K562 (cell line): Measurements from ENCODE around the gene BMP8B. TPM values are rescaled to one million over a fixed set of nuclear protein-coding genes. Genes with fewer than 3 reads are reported as not detected.
A peak's percentile ranks its signal among the peaks of the same experiment; 100 is the strongest.

Experiments used
- CBFA2T2 ChIP-seq: fragments of 450-650 bp; conservative IDR thresholded peaks from 2 replicates; pipeline ENCODE4 v1.6.1; 2017; ENCODE audit warnings: mild to moderate bottlenecking
- CHD2 ChIP-seq: IDR thresholded peaks from 2 replicates; pipeline ENCODE4 v1.6.1; 2011; ENCODE audit warnings: low read depth, low read length
- COPS2 ChIP-seq: fragments of 450-650 bp; conservative IDR thresholded peaks from 2 replicates; pipeline ENCODE4 v1.6.1; 2016; ENCODE audit warnings: mild to moderate bottlenecking, moderate library complexity
- CXXC5 ChIP-seq: fragments of 250-450 bp; sonication (Bioruptor Pico); IDR thresholded peaks from 2 replicates; pipeline ENCODE4 v1.8.0; 2022; ENCODE audit warnings: inconsistent platforms, mild to moderate bottlenecking, moderate library complexity
- DPF2 ChIP-seq: fragments of 450-650 bp; IDR thresholded peaks from 2 replicates; pipeline ENCODE4 v1.6.1; 2016
- HDAC2 ChIP-seq: fragments of 450-650 bp; IDR thresholded peaks from 2 replicates; pipeline ENCODE4 v1.6.1; 2016; ENCODE audit warnings: mild to moderate bottlenecking
- IFI16 ChIP-seq: fragments of 250-450 bp; sonication (Bioruptor Pico); IDR thresholded peaks from 2 replicates; pipeline ENCODE4 v2.1.2; 2022; ENCODE audit warnings: mild to moderate bottlenecking, inconsistent platforms
- ILF3 ChIP-seq: fragments of 450-650 bp; IDR thresholded peaks from 2 replicates; pipeline ENCODE4 v1.6.1; 2018; ENCODE audit warnings: antibody characterized with exemption, mild to moderate bottlenecking, moderate library complexity, borderline replicate concordance
- KDM4B ChIP-seq, 2 experiments: fragments of 450-650 bp in 1 of 2; sonication (generic) in 1 of 2; IDR thresholded peaks; 2 replicates each; pipeline ENCODE4 v1.6.1; 2016 to 2017; ENCODE audit warnings: borderline replicate concordance in 2 of 2, antibody characterized with exemption in 1 of 2, low read depth in 1 of 2, mild to moderate bottlenecking in 1 of 2
- KLF13 ChIP-seq: fragments of 450-650 bp; IDR thresholded peaks from 2 replicates; pipeline ENCODE4 v1.6.1; 2016; ENCODE audit warnings: missing genetic modification characterization, low read depth, mild to moderate bottlenecking, missing compliant biosample characterization, moderate library complexity, borderline replicate concordance
- LCOR ChIP-seq: sonication (generic); formaldehyde crosslinking; IDR thresholded peaks from 2 replicates; pipeline ENCODE4 v1.8.0; 2022; ENCODE audit warnings: mild to moderate bottlenecking, missing genetic modification reagents
- MECOM ChIP-seq: fragments of 250-450 bp; sonication (Bioruptor Pico); IDR thresholded peaks from 2 replicates; pipeline ENCODE4 v1.8.0; 2022; ENCODE audit warnings: inconsistent platforms
- MNT ChIP-seq, 2 experiments: fragments of 450-650 bp; conservative IDR thresholded peaks; 2 replicates each; pipeline ENCODE4 v1.6.1; 2017; ENCODE audit warnings: mild to moderate bottlenecking in 2 of 2, moderate library complexity in 2 of 2
- NCOA1 ChIP-seq: fragments of 450-650 bp; IDR thresholded peaks from 2 replicates; pipeline ENCODE4 v1.6.1; 2016; ENCODE audit warnings: low read depth
- NUFIP1 ChIP-seq: fragments of 450-650 bp; IDR thresholded peaks from 2 replicates; pipeline ENCODE4 v1.6.1; 2018; ENCODE audit not compliant: partially characterized antibody
- PHB2 ChIP-seq: fragments of 450-650 bp; IDR thresholded peaks from 2 replicates; pipeline ENCODE4 v1.6.1; 2017; ENCODE audit warnings: low read depth
- PML ChIP-seq: IDR thresholded peaks from 2 replicates; pipeline ENCODE4 v1.6.1; 2012; ENCODE audit warnings: low read length, inconsistent platforms
- PTTG1 ChIP-seq: fragments of 450-650 bp; IDR thresholded peaks from 2 replicates; pipeline ENCODE4 v1.6.1; 2016; ENCODE audit warnings: low read depth, mild to moderate bottlenecking, missing genetic modification characterization, missing compliant biosample characterization
- RBM17 ChIP-seq: fragments of 200-400 bp; formaldehyde crosslinking; IDR thresholded peaks from 2 replicates; pipeline ENCODE4 v1.6.1; 2017; ENCODE audit warnings: low read depth, mild to moderate bottlenecking, low read length, borderline replicate concordance
- RBM22 ChIP-seq: fragments of 200-400 bp; formaldehyde crosslinking; IDR thresholded peaks from 2 replicates; pipeline ENCODE4 v1.6.1; 2018; ENCODE audit warnings: low read length, low read depth; ENCODE audit not compliant: poor library complexity, severe bottlenecking
- SRSF9 ChIP-seq: fragments of 200-400 bp; formaldehyde crosslinking; IDR thresholded peaks from 2 replicates; pipeline ENCODE4 v1.6.1; 2017; ENCODE audit warnings: low read depth, low read length, borderline replicate concordance
- TFAM ChIP-seq: fragments of 250-450 bp; sonication (Bioruptor Pico); conservative IDR thresholded peaks from 2 replicates; pipeline ENCODE4 v1.5.0; 2021; ENCODE audit warnings: mild to moderate bottlenecking, moderate library complexity
- ZNF224 ChIP-seq: sonication (generic); formaldehyde crosslinking; IDR thresholded peaks from 2 replicates; pipeline ENCODE4 v1.8.0; 2022; ENCODE audit warnings: mild to moderate bottlenecking, missing genetic modification reagents
- polyA plus RNA-seq, 8 experiments: library from polyadenylated mRNA; depleted of rRNA in 4 of 8; stranded (reverse) in 5 of 8; unstranded in 3 of 8; fragments of >200 nt; fragmentation: Nextera tagmentation in 2 of 8; fragmentation: Illumina TruSeq in 1 of 8; extraction: Ambion mirVana in 2 of 8; extraction: Trizol in 1 of 8; gene quantifications; 2 replicates each; pipeline versions ENCODE4 v1.2.1 to v1.2.3, GENCODE V29; 2011 to 2014; ENCODE audit warnings: inconsistent platforms in 1 of 8, missing spikeins in 1 of 8
- total RNA-seq, 7 experiments: library from RNA; depleted of rRNA in 6 of 7; stranded (reverse); fragments of >200 nt in 6 of 7; fragmentation: Illumina TruSeq in 2 of 7; extraction: Trizol in 2 of 7; gene quantifications; 2 replicates each; pipeline versions ENCODE4 v1.2.1 to v1.2.3, GENCODE V29; 2011 to 2021; ENCODE audit warnings: low replicate concordance in 1 of 7
- TF ChIP-seq, protein P1 (sequence below): fragments of 200-800 bp; sonication (Bioruptor generic); IDR thresholded peaks from 2 replicates; pipeline ENCODE4 v1.6.1; 2017; ENCODE audit warnings: missing genetic modification characterization, missing compliant biosample characterization
- TF ChIP-seq, protein P2 (sequence below): sonication (generic); formaldehyde crosslinking; IDR thresholded peaks from 2 replicates; pipeline ENCODE4 v1.4.0; 2020; ENCODE audit warnings: mild to moderate bottlenecking, missing genetic modification reagents
- TF ChIP-seq, protein P3 (sequence below): sonication (generic); formaldehyde crosslinking; IDR thresholded peaks from 2 replicates; pipeline ENCODE4 v1.8.1; 2023; ENCODE audit warnings: mild to moderate bottlenecking, missing genetic modification reagents

Gene BMP8B
- total and polyA plus RNA-seq, 9 of the 15 experiments (the other 6 are each of a cell fraction or from before 2014, with no cell fraction given), result 0.03 to 0.33 (median 0.14) TPM

DNA sequence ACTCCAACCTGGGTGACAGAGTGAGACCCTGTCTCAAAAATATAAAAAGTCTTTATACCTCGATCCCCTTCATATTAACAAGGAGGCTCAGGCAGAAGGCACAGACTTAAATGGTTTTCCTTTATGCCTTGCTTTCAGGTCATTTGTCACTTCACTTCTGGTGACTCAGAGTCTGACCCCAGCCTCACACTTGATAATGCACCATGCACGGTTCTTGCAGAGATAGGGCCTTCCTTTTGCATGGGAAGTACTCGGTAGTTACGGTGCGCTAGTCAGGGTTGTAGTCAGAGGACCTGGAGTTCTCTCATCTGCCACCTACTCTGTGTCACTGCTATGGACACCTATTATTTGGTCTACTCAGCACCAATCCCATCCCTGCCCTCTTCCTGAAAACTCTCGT lies 43.6 kb upstream of the BMP8B start (continued):
- TF ChIP-seq, protein P1, sequence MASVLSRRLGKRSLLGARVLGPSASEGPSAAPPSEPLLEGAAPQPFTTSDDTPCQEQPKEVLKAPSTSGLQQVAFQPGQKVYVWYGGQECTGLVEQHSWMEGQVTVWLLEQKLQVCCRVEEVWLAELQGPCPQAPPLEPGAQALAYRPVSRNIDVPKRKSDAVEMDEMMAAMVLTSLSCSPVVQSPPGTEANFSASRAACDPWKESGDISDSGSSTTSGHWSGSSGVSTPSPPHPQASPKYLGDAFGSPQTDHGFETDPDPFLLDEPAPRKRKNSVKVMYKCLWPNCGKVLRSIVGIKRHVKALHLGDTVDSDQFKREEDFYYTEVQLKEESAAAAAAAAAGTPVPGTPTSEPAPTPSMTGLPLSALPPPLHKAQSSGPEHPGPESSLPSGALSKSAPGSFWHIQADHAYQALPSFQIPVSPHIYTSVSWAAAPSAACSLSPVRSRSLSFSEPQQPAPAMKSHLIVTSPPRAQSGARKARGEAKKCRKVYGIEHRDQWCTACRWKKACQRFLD (CRISPR knock-in tag), result no peak
- TF ChIP-seq RBM17 (no peak), IFI16 (CRISPR knock-in tag) (no peak), CHD2 (no peak), SRSF9 (no peak), ZNF224 (CRISPR knock-in tag) (no peak), CXXC5 (CRISPR knock-in tag) (no peak), COPS2 (no peak), KLF13 (tag) (no peak), PTTG1 (no peak), NCOA1 (no peak), DPF2 (peak; percentile 76), MECOM (CRISPR knock-in tag) (no peak), ILF3 (no peak), HDAC2 (no peak), KDM4B (IDR thresholded peaks at IDR 0.05; ENCODE audit: borderline replicate concordance in 2 of 2, low read depth in 1 of 2) (no peak), PHB2 (no peak), PML (no peak), TFAM (CRISPR knock-in tag) (no peak), RBM22 (no peak), CBFA2T2 (no peak), LCOR (CRISPR knock-in tag) (no peak), MNT (conservative IDR thresholded peaks at IDR 0.05) (no peak), NUFIP1 (no peak)
- TF ChIP-seq, protein P2, sequence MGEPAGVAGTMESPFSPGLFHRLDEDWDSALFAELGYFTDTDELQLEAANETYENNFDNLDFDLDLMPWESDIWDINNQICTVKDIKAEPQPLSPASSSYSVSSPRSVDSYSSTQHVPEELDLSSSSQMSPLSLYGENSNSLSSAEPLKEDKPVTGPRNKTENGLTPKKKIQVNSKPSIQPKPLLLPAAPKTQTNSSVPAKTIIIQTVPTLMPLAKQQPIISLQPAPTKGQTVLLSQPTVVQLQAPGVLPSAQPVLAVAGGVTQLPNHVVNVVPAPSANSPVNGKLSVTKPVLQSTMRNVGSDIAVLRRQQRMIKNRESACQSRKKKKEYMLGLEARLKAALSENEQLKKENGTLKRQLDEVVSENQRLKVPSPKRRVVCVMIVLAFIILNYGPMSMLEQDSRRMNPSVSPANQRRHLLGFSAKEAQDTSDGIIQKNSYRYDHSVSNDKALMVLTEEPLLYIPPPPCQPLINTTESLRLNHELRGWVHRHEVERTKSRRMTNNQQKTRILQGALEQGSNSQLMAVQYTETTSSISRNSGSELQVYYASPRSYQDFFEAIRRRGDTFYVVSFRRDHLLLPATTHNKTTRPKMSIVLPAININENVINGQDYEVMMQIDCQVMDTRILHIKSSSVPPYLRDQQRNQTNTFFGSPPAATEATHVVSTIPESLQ (CRISPR knock-in tag), result no peak
- TF ChIP-seq, protein P3, sequence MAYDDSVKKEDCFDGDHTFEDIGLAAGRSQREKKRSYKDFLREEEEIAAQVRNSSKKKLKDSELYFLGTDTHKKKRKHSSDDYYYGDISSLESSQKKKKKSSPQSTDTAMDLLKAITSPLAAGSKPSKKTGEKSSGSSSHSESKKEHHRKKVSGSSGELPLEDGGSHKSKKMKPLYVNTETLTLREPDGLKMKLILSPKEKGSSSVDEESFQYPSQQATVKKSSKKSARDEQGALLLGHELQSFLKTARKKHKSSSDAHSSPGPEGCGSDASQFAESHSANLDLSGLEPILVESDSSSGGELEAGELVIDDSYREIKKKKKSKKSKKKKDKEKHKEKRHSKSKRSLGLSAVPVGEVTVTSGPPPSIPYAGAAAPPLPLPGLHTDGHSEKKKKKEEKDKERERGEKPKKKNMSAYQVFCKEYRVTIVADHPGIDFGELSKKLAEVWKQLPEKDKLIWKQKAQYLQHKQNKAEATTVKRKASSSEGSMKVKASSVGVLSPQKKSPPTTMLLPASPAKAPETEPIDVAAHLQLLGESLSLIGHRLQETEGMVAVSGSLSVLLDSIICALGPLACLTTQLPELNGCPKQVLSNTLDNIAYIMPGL (CRISPR knock-in tag), result no peak
